ENCODE results near the gene ACBD3.

The ACBD3 gene

DNA sequence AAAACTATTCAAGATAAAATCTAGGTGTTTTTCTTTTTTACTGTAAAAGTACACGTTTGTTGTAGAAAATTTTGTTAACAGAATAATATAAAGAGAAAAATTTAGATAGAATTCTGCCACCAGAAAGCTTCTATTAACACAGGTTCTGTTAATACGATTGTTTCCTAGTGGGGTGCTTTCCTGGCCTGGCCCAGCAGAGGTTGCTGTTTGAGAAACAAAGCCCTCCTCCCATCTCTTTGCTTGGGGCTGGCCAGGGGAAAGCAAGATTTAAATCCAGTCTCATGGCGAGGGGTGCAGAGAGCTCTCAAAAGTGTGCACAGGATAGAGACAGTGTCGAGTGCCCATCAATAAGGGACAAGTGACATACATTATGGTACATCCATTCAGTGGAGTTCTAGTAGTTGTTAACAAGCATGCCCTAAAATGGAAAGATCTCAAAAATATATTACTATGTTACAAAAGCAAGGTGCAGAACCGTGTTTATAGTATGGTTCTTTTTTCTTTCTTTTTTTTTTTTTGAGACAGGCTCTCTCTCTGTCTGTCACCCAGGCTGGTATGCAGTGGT, 14.6 kb upstream of the ACBD3 start:
- DNase-seq = no peak

DNA sequence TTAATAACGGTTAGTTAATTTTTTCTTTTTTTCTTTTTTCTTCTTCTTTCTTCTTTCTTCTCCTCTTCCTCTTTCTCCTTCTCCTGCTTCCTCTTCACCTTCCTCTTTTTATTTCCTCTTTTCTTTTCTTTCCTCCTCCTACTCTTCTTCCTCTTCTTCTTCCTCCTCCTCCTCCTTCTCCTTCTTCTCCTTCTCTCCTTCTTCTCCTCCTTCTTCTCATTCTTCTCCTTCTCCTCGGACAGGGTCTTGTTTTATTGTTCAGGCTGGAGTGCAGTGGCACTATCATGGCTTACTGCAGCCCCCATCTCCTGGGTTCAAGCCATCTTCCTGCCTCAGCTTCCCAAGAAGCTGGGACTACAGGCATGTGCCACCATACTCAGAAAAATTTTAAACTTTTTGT, 13.4 kb upstream of the ACBD3 start:
- DNase-seq = no peak

DNA sequence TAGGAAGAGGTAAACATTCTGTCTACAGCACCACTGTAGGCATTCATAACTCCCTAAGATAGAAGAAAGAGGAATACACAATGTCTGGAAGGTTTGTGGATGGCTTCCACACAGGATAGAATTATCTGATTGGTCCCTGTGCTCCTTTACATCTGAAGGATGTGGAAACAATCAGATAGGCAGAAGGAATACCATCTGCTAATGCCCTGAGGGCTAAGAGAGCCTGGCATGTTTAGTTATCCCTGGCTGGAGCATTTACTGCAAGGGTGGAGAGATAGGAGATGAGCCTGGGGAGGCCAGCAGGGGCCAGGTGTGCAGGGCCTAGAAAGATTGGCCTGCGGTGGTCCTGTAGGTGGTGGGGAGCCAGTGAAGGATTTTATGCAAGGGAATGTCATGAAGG, 8.6 kb upstream of the ACBD3 start:
- no peak for DNase-seq

DNA sequence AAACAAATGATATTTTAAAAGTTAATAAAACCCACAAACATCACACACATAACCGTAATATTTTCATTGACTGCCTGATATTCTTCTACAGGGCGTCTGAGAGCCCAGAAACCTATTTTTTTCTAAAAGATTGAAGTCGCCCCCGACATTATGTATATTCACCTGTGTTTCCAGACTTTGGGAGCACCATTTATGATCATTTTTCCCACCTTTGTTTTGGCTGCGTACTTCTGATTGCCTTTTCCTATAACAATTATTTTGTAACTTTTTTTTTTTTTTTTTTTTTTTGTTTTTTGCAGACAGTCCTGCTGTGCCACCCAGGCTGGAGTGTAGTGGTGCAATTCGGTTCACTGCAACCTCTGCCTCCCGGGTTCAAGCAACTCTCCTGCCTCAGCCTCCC, 839 bp upstream of the ACBD3 start:
- DNase-seq = no peak

DNA sequence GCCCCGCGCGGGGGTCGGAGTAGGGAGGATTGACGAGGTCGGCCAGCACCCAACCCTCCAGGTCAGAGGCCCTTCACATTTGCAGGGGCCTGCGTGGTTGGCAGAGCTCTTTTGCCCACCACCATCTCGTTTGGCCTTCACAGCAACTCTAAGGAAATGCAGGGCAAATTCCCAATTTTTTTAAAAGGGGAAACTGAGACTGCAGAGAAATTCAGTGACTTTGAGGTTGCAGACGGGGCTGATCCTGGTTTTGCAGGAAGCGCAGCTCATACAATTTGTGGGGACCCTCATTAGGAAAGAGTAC, 430 bp upstream of the ACBD3 start:
- DNase-seq = no peak

DNA sequence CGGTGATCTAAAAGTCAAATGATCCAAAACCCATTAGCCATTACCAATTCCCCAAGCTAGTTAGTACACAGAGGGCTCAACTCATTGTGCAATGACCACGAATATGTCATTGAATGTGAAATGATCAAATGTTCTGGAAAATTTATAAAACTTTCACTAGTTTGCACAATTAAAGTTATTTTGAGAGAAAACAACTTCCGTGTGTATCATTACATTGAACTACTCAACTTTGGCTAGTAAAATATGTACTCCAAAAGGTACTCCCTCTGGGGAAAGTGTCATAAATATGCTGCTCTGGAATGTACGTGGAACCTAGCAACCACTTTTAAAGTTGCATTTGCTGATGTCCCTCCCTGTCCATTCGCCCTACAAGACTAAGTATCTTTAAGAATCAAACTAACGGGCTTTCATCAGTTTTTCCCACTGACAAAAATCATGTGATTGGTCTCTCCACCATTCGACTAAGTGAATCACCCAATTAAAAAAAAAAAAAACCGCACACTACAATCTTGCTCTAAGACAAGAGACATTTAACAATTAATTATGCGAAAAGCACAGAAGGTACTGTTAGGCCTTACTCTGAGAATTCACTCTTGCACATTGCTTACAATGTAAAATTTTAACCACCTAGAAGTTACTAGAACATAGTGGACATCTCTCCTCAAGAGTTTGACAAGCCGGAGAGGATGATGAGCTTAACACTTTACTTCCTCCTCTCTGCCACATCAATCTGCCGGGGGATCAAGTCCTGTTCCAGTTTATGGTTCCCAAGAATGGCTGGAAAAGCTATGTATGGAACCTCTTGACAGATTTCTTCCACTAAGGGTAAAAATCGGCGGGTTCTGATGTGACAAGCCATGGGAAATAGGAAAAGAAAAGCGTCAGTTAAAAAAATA, 1.2 kb downstream of the ACBD3 start:
- DNase-seq = no peak

DNA sequence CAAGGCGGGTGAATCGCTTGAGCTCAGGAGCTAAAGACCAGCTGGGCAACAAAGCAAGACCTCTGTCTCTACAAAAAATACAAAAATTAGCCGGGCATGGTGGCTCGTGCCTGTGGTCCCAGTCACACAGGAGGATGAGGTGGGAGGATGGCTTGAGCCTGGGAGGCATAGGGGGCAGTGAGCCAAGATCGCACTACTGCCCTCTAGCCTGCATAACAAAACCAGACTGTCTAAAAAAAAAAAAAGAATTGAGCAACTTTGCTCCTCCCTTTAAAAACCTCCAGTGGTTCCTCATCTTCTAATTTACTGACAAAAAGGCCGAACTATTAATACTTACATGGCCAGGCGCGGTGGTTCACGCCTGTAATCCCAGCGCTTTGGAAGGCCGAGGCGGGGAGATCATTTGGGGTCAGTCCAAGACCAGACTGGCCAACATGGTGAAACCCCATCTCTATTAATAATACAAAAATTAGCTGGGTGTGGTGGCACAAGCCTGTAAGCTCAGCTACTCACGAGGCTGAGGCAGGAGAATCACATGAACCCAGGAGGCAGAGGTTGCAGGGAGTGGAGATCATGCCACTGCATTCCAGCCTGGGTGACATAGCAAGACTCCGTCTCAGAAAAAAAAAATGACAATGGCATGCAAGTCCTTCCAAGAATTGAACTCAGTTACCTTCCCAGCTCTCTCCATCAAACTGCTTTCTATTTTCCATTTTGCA, 4.4 kb downstream of the ACBD3 start:
- no peak for DNase-seq

DNA sequence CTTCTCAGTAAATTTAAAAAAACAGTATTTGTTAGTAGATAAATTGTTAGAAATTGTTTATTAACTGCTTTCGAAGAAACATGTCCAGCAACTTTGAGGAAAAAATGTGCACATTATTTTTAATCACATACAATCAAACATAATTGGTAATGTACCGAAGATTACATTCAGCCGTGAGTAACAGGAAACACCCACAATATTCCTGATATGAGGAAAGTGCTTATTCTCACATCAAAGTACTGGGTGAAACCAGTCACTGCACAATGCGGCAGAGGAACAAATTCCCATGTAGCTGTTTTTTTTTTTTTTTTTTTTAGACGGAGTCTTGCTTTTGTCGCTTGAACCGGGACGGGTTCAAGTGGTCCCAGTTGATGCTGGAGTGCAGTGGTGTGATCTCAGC, 9.7 kb downstream of the ACBD3 start:
- DNase-seq = no peak

DNA sequence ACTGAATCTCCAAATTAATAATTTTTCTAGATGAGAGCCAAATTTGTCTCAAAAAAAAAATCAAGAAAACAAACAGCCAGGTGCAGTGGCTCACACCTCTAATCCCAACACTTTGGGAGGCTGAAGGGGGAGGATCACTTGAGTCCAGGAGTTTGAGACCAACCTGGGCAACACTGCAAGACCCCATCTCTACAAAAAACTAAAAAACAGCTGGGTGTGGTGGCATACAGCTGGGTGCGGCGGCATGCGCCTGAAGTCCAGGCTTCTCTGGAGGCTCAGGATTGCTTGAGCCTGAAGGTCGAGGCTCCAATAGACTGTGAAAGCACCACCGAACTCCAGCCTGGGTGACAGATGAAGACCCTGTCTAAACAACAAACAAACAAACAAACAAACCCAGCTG, 14.0 kb downstream of the ACBD3 start:
- DNase-seq = no peak

DNA sequence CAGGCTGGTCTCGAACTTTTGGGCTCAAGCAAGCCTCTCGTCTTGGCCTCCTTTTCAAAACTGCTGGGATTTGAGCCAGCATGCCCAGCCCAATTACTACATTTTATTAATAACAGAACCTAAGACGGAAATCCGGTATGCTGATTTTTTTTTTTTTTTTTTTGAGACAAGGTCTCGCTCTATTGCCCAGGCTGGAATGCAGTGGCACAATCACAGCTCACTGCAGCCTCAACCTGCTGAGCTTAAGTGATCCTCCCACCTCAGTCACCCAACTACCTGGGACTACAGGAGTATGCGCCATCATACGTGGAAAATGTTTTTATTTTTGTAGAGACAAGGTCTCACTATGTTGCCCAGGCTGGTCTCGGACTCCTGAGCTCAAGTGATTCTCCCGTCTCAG, 20.2 kb downstream of the ACBD3 start:
- DNase-seq = no peak

DNA sequence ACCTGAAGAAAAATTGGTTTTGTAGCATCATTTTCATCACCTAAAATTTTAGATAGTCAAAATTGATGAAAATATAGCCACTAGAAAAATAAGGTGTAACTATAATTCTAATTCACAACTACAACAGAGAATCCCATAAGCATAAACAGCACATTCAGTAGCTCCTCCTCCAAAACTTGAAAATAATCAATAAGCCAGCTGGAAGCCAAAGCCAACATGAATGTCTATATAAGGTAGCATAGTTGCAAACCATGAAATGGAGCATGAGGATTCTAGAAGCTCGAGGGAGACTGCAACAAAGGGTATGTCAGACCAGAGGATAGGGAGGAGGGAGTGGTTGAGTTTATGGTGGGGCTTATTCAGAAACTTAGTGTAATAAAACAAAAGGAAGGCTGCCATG, 22.4 kb downstream of the ACBD3 start:
- DNase-seq = no peak

DNA sequence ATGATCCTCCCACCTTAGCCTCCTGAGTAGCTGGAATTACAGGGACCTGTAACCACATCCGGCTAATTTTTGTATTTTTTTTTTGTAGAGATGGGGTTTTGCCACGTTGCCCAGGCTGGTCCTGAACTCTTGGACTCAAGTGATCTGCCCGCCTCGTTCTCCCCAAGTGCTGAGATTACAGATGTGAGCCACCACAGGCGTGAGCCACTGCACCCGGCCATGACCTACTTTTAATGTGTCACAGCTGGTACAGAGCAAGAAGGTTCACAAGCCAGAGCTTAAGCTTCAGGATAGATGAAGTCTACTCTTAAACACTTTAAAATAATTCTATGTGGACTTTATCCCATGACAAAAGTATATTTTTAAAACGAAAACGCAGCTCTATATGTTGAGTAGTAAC, 23.6 kb downstream of the ACBD3 start:
- no peak for DNase-seq

DNA sequence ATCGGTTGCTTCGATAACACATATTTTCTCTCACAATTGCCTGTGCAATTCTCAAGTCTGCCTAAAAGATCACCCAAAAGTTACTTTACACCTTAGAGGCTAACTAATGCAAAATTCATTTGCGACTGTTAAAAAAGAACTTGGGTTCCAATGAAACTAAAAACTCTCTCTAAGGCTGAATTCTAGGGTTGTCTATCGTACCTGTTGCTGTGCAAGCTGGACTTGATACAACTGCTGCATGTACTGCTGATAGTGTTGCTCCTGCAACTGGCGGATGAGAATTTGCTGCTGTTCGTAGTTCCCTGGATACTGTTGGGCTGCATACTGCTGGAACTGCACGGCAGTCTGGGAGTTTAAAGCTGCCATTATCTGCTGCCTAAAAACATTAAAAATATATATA, 27.6 kb downstream of the ACBD3 start:
- no peak for DNase-seq

DNA sequence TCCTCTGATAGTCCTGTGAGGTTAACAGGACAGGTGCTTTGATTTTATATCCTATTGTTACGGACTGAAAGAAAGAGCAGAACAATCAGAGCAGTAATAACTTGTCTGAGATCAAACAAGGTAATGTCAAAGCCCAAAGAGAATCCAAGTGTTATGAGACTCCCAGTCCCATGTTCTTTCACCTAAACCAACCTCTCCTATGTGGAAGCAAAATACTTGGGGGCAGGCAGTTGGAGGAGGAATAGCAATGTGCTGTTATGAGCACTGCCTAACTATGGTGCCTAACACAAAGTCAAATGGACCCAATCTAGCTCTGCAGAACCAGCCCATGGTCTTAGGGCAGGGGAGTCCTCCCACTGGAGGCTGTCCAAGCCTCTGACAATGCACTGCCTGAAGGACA, 28.1 kb downstream of the ACBD3 start:
- no peak for DNase-seq

DNA sequence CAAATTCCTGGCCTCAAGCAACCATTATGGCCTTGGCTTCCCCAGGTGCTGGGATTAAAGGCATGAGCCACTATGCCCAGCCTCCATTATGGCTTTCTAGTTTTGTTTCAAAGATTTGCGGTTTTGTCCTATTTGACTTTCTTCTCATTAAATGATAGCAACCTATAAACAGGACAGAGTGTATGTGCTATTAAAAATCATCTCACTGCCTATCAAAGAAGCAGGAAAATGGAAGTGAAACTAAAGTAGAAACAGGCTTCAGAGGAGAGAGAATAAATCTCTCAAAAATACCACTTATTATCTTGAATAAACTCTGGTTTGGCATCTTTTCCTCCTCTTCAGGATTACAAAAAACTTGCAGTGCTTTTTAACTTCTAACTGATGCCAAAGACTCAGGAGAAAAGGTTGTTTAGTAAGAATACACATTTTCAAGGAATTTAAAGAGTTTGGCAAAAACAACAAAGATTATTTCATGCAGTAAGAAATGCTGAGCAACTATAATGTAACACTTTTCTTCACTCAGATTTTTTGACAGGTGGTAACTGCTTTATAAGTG, 28.7 kb downstream of the ACBD3 start:
- no peak for DNase-seq

DNA sequence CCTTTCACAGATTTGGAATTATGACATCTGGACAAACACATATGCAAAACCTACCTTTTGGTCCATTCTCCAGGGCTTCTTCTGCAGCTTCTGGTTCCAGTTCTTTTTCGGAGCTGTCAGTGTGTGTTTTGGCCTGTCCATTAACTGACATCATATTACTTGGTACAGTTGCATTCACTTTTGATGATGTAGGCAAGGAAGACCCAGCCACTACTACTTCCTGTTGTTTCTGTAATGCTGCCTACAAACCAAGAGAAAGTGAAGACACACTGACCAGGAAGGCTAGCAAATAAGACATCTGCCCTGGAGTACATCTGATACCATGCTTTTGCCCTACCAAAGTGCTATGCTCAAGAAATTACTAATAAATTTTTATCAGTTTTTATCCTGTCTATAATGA, 31.9 kb downstream of the ACBD3 start:
- no peak for DNase-seq

DNA sequence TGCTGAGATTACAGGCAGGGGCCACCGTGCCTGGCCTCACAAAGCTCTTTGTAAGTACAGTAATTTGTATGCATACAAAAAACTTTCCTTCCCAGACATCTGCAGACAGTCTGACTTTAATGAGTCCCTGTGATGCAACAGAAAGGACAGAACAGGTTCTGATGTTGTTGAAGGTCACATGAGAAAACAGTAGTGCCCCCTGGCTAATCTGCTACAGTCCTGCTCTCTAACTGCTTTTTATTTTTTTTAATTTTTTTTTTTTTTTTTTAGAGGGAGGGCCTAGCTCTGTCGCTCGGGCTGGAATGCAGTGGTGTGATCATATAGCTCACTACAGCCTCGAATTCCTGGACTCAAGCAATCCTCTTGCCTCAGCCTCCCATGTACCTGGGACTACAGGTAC, 36.7 kb downstream of the ACBD3 start:
- no peak for DNase-seq

DNA sequence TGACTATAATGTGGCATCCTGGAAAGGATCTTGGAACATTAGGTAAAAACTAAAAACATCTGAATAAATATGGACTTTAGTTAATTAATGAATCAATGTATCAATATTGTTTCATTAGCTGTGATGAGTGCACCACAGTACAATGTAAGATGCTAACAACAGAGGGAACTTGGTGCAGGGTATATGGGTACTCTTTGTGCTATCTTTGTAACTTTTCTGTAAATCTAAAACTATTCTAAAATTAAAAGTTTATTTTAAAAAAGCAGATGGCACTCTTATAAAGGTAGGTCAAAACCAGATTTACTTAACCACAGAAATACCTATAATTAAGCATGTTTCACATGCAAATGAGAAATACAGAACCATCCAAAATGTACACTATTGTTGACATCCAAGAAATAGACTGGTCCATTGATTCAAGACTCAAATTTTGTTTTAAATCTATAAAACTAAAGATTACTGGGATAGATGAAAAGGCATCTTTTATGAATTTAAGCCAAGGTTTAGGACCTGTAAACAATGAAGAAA, 38.4 kb downstream of the ACBD3 start:
- no peak for DNase-seq

DNA sequence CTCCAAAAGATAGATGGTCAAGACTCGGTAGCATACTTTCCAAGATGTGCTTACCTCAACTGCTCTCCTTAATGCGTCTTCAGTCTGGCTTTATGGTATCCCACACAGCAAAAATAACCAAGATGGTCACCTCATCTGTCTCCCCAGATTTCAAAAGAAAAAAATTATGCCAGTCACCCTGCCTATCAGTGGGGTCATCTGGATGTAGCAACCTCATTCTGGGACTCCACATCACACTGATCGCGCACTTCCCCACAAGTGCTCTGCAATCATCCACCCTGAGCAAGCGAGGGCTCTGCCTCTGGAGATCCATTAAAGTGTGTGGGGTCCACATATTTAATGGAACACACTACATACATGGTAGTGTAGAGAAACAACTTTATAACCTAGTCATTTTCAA, 42.5 kb downstream of the ACBD3 start:
- no peak for DNase-seq

DNA sequence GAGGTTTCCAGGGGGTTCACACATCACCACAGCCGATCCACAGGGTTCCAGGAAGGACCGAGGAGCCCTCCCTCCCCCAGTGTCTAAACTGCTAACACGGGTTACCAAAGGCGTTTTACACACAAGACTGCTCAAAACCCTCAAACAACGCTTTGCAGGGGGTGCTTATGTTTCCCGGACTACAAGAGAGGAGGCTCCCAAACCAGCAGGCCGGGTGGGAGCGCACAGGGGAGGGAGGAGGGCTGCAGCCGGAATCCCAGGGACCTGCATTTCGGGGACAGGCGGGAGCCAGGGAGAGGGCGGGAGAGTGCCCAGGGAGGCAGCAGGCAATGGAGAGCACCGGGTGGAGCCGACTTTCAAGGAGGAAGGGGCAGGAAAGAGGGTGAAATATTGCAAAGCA, 50.8 kb downstream of the ACBD3 start:
- DNase-seq = no peak

DNA sequence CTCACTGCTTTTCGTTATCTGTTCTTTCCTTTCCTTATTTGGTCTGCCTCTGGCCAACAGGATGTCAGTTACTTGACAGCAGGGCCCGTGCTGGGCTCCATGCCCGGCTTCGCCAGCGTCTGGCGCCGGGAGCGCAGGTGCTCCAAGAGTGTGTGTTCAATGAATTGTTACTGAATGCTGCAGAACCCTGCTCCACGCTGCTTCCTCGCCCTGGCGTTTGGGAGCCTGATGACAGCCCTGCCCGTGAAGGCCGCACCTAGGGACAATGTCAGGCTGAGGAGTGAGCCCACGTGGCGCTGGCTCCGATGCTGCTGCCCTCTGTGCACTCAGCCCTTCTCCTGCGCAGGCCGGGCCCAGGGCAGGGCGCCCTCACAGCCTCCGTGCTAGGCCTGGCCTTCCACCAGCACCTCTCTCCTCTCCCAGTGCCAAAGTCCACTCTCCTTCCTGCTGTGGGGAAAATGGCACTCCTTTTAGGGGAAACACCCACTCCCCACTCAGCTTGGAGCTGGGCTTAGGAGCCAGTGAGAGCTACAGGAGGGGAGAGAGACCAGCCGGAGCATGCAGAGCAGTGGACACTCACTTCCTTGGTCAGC, 51.4 kb downstream of the ACBD3 start:
- no peak for DNase-seq

DNA sequence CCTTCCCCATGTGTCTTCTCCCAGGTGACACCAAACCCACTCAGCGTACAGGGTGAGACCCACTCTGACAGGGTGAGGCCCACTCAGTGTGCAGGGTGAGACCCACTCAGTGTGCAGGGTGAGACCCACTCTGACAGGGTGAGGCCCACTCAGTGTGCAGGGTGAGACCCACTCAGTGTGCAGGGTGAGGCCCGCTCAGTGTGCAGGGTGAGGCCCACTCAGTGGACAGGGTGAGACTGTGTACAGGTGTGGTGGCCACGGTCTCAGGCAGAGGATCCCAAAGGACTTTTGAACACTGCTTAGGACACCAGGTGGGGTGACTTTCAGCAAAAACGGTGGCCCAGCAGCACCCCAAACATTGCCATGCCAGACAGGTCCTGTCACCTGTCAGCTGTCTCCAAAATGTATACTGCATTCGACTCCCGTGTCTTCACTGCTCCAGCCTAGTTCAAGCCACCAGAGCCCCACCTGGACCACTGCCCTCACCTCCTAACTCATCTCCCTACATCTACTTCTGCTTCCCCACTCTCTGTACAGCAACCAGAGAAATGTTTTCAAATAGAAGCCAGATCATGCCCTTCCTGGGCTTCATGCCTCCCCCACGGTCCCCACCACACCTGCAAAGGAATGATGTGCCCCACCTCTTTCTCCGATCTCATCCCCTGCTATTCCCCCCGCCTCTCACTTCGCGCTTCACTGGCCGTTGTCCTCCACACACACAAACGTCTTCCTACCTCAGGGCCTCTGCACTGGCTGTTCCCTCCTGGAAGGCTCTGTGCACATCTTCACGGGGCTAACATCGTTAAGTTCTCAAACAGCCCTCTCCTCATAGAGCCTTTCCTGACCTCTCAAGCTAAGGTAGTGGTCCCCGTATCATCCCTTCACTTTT, 52.1 kb downstream of the ACBD3 start:
- DNase-seq = no peak
